Vagina (tissue), 2 donors: ENCODE results near the gene EZH2.

ENCODE experiments used
- CTCF ChIP-seq, 3 experiments: fragments of 450-650 bp in 2 of 3; fragments of 200-600 bp in 1 of 3; sonication (generic) in 1 of 3; IDR thresholded peaks; one replicate each; pipeline ENCODE4 v1.5.1; 2017 to 2019; ENCODE audit warnings: antibody characterized with exemption in 3 of 3, mild to moderate bottlenecking in 2 of 3, moderate library complexity in 2 of 3
- POLR2A ChIP-seq, 2 donors: fragments of 450-650 bp; IDR thresholded peaks; one replicate each; pipeline ENCODE4 v1.6.1; 2017; ENCODE audit warnings: antibody characterized with exemption in 2 of 2, mild to moderate bottlenecking in 2 of 2, moderate library complexity in 2 of 2
- POLR2AphosphoS5 ChIP-seq, 2 donors: sonication (generic); formaldehyde crosslinking; IDR thresholded peaks; one replicate each; pipeline ENCODE4 v1.9.0; 2017; ENCODE audit warnings: antibody characterized with exemption in 2 of 2, mild to moderate bottlenecking in 2 of 2, low read depth in 1 of 2; ENCODE audit not compliant: insufficient read depth in 1 of 2

GRCh38 chr7:148831782-148832181, 52.3 kb downstream of the EZH2 start:
- TF ChIP-seq POLR2AphosphoS5 (IDR thresholded peaks at IDR 0.05; ENCODE audit: insufficient read depth in 1 of 2, low read depth in 1 of 2) (no peak), POLR2A (IDR thresholded peaks at IDR 0.05) (no peak), CTCF (IDR thresholded peaks at IDR 0.05) (no peak)
